Adrenal gland (tissue), 12 donors: ENCODE measurements around the gene MLF1. TPM values are rescaled to one million over a fixed set of nuclear protein-coding genes. Genes with fewer than 3 reads are reported as not detected.

Experiments
- DNase-seq, 7 donors: peaks; one replicate each; pipeline ENCODE4 v3.0.0-alpha.2; 2019 to 2020
- H3K27ac ChIP-seq, 5 donors: fragments of 200-600 bp; sonication (generic) in 4 of 5; 1 replicate in 3 of 5; 2 replicates in 2 of 5; pipeline versions ENCODE4 v1.5.1 to v1.8.0; 2016 to 2020; ENCODE audit warnings: mild to moderate bottlenecking in 1 of 5
- H3K27me3 ChIP-seq: fragments of 200-600 bp; 2 replicates; pipeline ENCODE4 v1.8.0; 2021
- H3K36me3 ChIP-seq, 2 donors: fragments of 200-600 bp; replicated peaks in 1 of 2; 1 replicate in 1 of 2; 2 replicates in 1 of 2; pipeline versions ENCODE4 v1.5.1 to v1.8.0; 2018 to 2022
- H3K4me1 ChIP-seq, 2 donors: fragments of 200-600 bp; replicated peaks in 1 of 2; 1 replicate in 1 of 2; 2 replicates in 1 of 2; pipeline versions ENCODE4 v1.5.1 to v1.8.0; 2018 to 2021
- H3K4me3 ChIP-seq, 4 donors: fragments of 200-600 bp; sonication (generic) in 3 of 4; one replicate each; pipeline ENCODE4 v1.5.1; 2016 to 2018
- H3K9me3 ChIP-seq, 3 donors: fragments of 200-600 bp; sonication (generic) in 1 of 3; replicated peaks in 1 of 3; 1 replicate in 2 of 3; 2 replicates in 1 of 3; pipeline versions ENCODE4 v1.5.1 to v1.8.0; 2016 to 2021
- CTCF ChIP-seq, 6 experiments: fragments of 450-650 bp in 4 of 6; fragments of 200-600 bp in 2 of 6; sonication (generic) in 1 of 6; IDR thresholded peaks; 1 replicate in 5 of 6; 2 replicates in 1 of 6; pipeline versions ENCODE4 v1.5.1 to v1.8.0; 2016 to 2021; ENCODE audit warnings: antibody characterized with exemption in 6 of 6, mild to moderate bottlenecking in 2 of 6, moderate library complexity in 1 of 6
- POLR2A ChIP-seq, 2 donors: fragments of 450-650 bp; IDR thresholded peaks; one replicate each; pipeline ENCODE4 v1.6.1; 2017; ENCODE audit warnings: antibody characterized with exemption in 2 of 2, mild to moderate bottlenecking in 2 of 2, moderate library complexity in 1 of 2
- WGBS, 4 donors: extraction: QIAGEN DNeasy Blood & Tissue Kit in 2 of 4; methylation state at CpG; one replicate each; pipeline versions ENCODE4 v1.1.5 to v1.1.7; 2013 to 2017; 5-methylcytosine and 5-hydroxymethylcytosine counted together
- intact Hi-C, 2 donors: fragments of 100-400 bp; cut with DNase I; formaldehyde crosslinking; loops; one replicate each; pipeline versions ENCODE4 v1.14.1 to v1.15.0; 2022 to 2023
- polyA plus RNA-seq, 3 donors: library from polyadenylated mRNA; stranded (reverse); fragments of 200-250 nt in 2 of 3; fragments of 350-450 nt in 1 of 3; fragmentation: Illumina TruSeq in 1 of 3; extraction: RNeasy Lipid Tissue Mini Kit (QIAGEN cat#74804) in 1 of 3; gene quantifications; one replicate each; pipeline ENCODE4 v1.2.3, GENCODE V29; 2013 to 2014
- total RNA-seq, 9 donors: library from RNA; depleted of rRNA in 4 of 9; stranded (reverse); fragments of >200 nt in 4 of 9; fragments of 120-200 nt in 1 of 9; fragmentation: NEBNext Ultra II Directional in 1 of 9; extraction: Animal tissue kit (Norgen Biotek cat#: 25700) in 1 of 9; gene quantifications; one replicate each; pipeline versions ENCODE4 v1.1.0 to v1.2.4, GENCODE V29; 2013 to 2023
- donor health status: healthy with polysubstance abuse.
- donor health status: Bipolar disorder and iron deficiency.
- donor health status: DM: yes; HTN: yes; CAD: no.
- donor health status: DM: no; HTN: no; CAD: no.
- donor health status: DM: no; HTN: no; CAD: no.
- donor health status: DM: yes; HTN: yes; CAD: no.

Gene MLF1
- total and polyA plus RNA-seq, 12 donors = 3.7 to 38.0 (median 7.0) TPM

- no peak for DNase-seq
- H3K4me1 ChIP-seq = peaks cover 0 to 14% of the 10 kb centered on the region in 2 donors
- H3K27me3 ChIP-seq = no peaks in the 10 kb centered on the region
- H3K9me3 ChIP-seq = no peaks in the 10 kb centered on the region
- 92% methylated on average over 7 of the region's 7 CpGs for WGBS, 4 donors
- intact Hi-C loops = loop anchor here in 1 of 2 donors (10.0 kb wide), 1 partner anchor 97 kb away; no protein-coding TSS in a partner anchor
- TF ChIP-seq POLR2A (IDR thresholded peaks at IDR 0.05) = no peak
- TF ChIP-seq CTCF (IDR thresholded peaks at IDR 0.05) = no peak
- H3K36me3 ChIP-seq = no peaks in the 10 kb centered on the region
- no peak overlapping the region for H3K27ac ChIP-seq
- no peak overlapping the region for H3K4me3 ChIP-seq
Measured at GRCh38 chr3:158642005-158642404, 71.0 kb downstream of the MLF1 start.

- intact Hi-C loops = loop anchor here in 1 of 2 donors (10.0 kb wide), 1 partner anchor 98 kb away; no protein-coding TSS in a partner anchor
- TF ChIP-seq CTCF (IDR thresholded peaks at IDR 0.05) (no peak), POLR2A (IDR thresholded peaks at IDR 0.05) (no peak)
- 76 to 81% (median 80%) methylated on average over 6 of the region's 6 CpGs for WGBS, 4 donors
- Histone ChIP-seq H3K36me3 (no peaks in the 10 kb centered on the region), H3K27me3 (no peaks in the 10 kb centered on the region), H3K4me3 (no peak overlapping the region), H3K4me1 (peaks cover 0 to 14% of the 10 kb centered on the region in 2 donors), H3K27ac (no peak overlapping the region), H3K9me3 (no peaks in the 10 kb centered on the region)
- DNase-seq = no peak
Measured at GRCh38 chr3:158642474-158643210, 71.6 kb downstream of the MLF1 start.

- TF ChIP-seq POLR2A (IDR thresholded peaks at IDR 0.05) (peak; percentile 22 to 37), CTCF (IDR thresholded peaks at IDR 0.05) (peak; percentile 70 to 86 (median 78))
- intact Hi-C loops = loop anchor here in 1 of 2 donors (10.0 kb wide), 1 partner anchor 100 kb away; no protein-coding TSS in a partner anchor
- Histone ChIP-seq H3K27me3 (no peaks in the 10 kb centered on the region), H3K36me3 (no peaks in the 10 kb centered on the region), H3K27ac (peak within 1 kb of the TSS in 4 of 5 donors; percentile 83 to 94 (median 91)), H3K9me3 (no peaks in the 10 kb centered on the region), H3K4me3 (peak within 1 kb of the TSS; percentile 63 to 98 (median 91)), H3K4me1 (peaks cover 0 to 14% of the 10 kb centered on the region in 2 donors)
- 1% methylated on average over 31 to 42 of the region's 42 CpGs for WGBS, 4 donors
- DNase-seq = peak; percentile 86 to 97 (median 94)
Measured at GRCh38 chr3:158644345-158644908, 73.4 kb downstream of the MLF1 start, which contains the start of gene GFM1. Gene GFM1, plus strand, starts transcription at chr3:158644527. Its CDS starts 108 bp downstream, at chr3:158644635.

- WGBS, 4 donors = 49 to 77% (median 71%) methylated on average over 4 of the region's 4 CpGs
- H3K9me3 ChIP-seq = no peaks in the 10 kb centered on the region
- TF ChIP-seq CTCF (IDR thresholded peaks at IDR 0.05) (no peak), POLR2A (IDR thresholded peaks at IDR 0.05) (no peak)
- no peaks in the 10 kb centered on the region for H3K27me3 ChIP-seq
- H3K36me3 ChIP-seq = peaks cover 0 to 32% of the 10 kb centered on the region in 2 donors
- intact Hi-C loops = loop anchor here in 1 of 2 donors (10.0 kb wide), 1 partner anchor 105 kb away; no protein-coding TSS in a partner anchor
- H3K4me3 ChIP-seq = no peak overlapping the region
- peaks cover 0 to 25% of the 10 kb centered on the region in 2 donors for H3K4me1 ChIP-seq
- no peak for DNase-seq
- H3K27ac ChIP-seq = no peak overlapping the region
Measured at GRCh38 chr3:158649791-158650190, 78.8 kb downstream of the MLF1 start.
